Activated T-helper 2 cell treated with anti-CD3 and anti-CD28 coated beads, Interferon-gamma antibody, Interleukin-2, Interleukin-4, amounts not matched to agents 10 μg/mL and 5 μg/mL and 100 μg/mL, durations not matched to agents 14 hours and 24 hours and 36 hours (primary cell): ENCODE measurements around the gene HDAC2. TPM values are rescaled to one million over a fixed set of nuclear protein-coding genes. Genes with fewer than 3 reads are reported as not detected.
"Not testable (repeated sequence)": the region's sequence is repeated elsewhere in the genome, so short reads cannot be mapped to it uniquely, and the experiment has no call there.

Source experiments
- DNase-seq: peaks from one replicate; pipeline ENCODE4 v3.0.0; 2021; ENCODE audit warnings: low spot score
- H3K27ac Mint-ChIP-seq: one replicate; pipeline ENCODE4 v1.8.0; 2021; ENCODE audit warnings: mixed read lengths
- H3K27me3 Mint-ChIP-seq: one replicate; pipeline ENCODE4 v1.8.0; 2021; ENCODE audit warnings: low read depth, mixed read lengths
- H3K36me3 Mint-ChIP-seq: one replicate; pipeline ENCODE4 v1.8.0; 2021; ENCODE audit warnings: low read depth, mixed read lengths
- H3K4me1 Mint-ChIP-seq: one replicate; pipeline ENCODE4 v1.8.0; 2021; ENCODE audit warnings: low read depth, mixed read lengths
- H3K4me3 Mint-ChIP-seq: one replicate; pipeline ENCODE4 v1.8.0; 2021; ENCODE audit warnings: low read depth, mild to moderate bottlenecking, moderate library complexity, mixed read lengths
- H3K9me3 Mint-ChIP-seq: one replicate; pipeline ENCODE4 v1.8.0; 2021; ENCODE audit warnings: mixed read lengths
- intact Hi-C: fragments of 100-400 bp; cut with micrococcal nuclease; formaldehyde crosslinking; loops from one replicate; pipeline ENCODE4 v1.15.1; 2023
- total RNA-seq: library from RNA; stranded (reverse); gene quantifications from 2 replicates; pipeline ENCODE4 v1.2.3, GENCODE V29; 2022

HDAC2 gene
- total RNA-seq, 1 donor from 2014 or later, result 115 TPM

DNA sequence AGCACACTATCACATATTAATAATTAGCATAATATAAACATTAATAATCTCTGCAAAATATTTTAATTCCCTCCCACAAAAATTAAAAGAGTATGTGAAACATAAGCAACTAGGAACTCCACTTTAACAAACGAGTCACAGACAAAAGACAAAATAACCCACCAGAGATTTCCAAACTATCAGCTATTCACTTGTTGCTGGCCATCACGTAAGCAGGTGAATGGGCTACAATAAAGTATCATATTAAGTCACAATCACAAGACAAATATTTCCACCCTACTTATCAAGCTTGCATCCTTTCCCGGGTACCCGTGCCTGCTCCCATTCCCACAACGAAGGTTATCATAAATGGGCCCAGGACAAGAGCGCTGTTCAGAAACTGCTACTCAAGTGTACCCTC, 2.5 kb downstream of the HDAC2 start:
- intact Hi-C loops, result no loop called here
- no peaks in the 10 kb centered on the region for H3K36me3 Mint-ChIP-seq
- H3K9me3 Mint-ChIP-seq, result no peaks in the 10 kb centered on the region
- peak overlapping the region; percentile 94 for H3K4me3 Mint-ChIP-seq
- peaks cover 35% of the 10 kb centered on the region for H3K4me1 Mint-ChIP-seq
- DNase-seq, result no peak
- H3K27ac Mint-ChIP-seq, result no peak overlapping the region
- H3K27me3 Mint-ChIP-seq, result no peaks in the 10 kb centered on the region

DNA sequence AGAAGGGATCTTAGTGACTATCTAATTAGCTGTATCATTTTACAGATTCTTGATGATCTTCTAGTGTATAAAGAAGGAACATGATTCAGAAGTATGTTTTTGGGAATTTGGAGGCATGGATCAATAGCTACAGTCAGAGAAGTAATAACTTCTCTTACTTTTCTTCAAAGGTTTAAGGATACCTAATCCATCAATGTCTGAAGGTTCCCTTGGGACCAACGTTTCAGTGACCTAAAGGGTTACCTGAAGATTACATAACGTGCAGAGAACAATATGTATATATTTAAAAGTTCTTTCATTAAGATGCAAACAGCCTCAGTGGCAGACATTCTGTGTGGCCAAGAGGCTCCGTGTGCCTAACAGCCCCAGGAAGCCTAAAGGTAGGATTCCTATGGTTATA, 3.2 kb downstream of the HDAC2 start:
- H3K4me3 Mint-ChIP-seq, result no peak overlapping the region

DNA sequence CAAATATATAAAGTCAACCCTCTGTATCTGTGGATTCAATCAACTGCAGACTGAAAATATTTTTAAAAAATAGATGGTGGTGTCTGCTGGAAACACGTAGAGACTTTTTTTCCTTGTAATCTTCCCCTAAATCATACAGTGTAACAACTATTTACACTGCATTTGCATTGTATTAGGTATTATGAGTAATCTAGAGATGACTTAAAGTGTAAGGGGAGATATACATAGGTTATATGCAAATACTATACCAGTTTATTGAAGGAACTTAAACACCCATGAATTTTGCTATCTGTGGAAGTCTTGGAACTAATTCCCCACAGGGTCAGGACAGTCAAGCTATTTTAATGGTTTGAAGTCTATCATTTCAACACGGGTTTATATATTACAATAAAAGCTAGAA, 10.2 kb downstream of the HDAC2 start:
- no peak overlapping the region for H3K4me3 Mint-ChIP-seq
- no peaks in the 10 kb centered on the region for H3K27me3 Mint-ChIP-seq
- peaks cover 30% of the 10 kb centered on the region for H3K36me3 Mint-ChIP-seq
- no peaks in the 10 kb centered on the region for H3K9me3 Mint-ChIP-seq
- DNase-seq, result no peak
- intact Hi-C loops, result no loop called here
- no peak overlapping the region for H3K27ac Mint-ChIP-seq
- peaks cover 22% of the 10 kb centered on the region for H3K4me1 Mint-ChIP-seq

More for the DNA sequence above, 3.2 kb downstream of the HDAC2 start:
- DNase-seq, result no peak
- Mint-ChIP-seq H3K27ac (no peak overlapping the region), H3K27me3 (no peaks in the 10 kb centered on the region), H3K4me1 (peaks cover 35% of the 10 kb centered on the region), H3K9me3 (no peaks in the 10 kb centered on the region), H3K36me3 (no peaks in the 10 kb centered on the region)
- intact Hi-C loops, result no loop called here

DNA sequence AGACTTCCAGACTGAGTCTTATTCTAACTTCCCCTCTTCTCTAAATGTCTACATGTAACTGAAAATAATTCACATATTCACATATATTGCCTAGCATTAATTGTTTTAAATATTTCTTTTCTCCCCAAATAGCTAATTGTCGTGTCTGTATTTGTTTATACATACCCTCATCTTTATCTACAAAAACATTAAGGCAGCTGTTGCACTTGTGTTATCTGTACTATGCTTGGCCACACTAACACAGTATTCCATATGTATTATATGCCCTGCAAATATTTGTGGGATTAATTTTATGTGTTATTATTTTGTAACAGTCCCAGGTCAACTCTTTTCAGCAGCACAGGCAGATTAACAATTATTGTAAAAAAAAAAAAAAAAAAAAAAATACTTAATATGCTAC, 11.7 kb downstream of the HDAC2 start:
- no peak overlapping the region for H3K4me3 Mint-ChIP-seq
- H3K9me3 Mint-ChIP-seq, result no peaks in the 10 kb centered on the region
- peaks cover 15% of the 10 kb centered on the region for H3K4me1 Mint-ChIP-seq
- intact Hi-C loops, result no loop called here
- no peak for DNase-seq
- no peaks in the 10 kb centered on the region for H3K27me3 Mint-ChIP-seq
- H3K27ac Mint-ChIP-seq, result no peak overlapping the region
- H3K36me3 Mint-ChIP-seq, result peaks cover 40% of the 10 kb centered on the region

DNA sequence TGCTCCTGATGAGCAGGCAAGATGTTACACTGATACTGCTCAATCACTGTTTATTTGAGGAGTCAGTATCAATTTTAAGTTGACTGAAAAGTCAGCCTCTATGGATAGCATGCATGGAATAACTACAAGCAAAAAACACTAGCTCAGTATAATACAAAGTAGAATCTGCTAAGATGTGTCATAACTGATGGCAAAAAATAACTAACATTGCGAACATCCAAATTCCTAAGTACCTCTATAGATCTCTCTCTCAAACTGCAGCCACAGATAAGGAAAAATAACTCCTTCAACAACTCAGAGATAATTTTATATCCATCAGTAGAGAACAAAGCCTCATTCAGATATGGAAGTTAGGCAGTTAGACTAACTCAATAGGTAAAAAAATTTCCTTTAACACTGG, 16.3 kb downstream of the HDAC2 start:
- H3K4me3 Mint-ChIP-seq, result no peak overlapping the region
- H3K27ac Mint-ChIP-seq, result no peak overlapping the region
- H3K27me3 Mint-ChIP-seq, result no peaks in the 10 kb centered on the region
- no peaks in the 10 kb centered on the region for H3K9me3 Mint-ChIP-seq
- H3K36me3 Mint-ChIP-seq, result peaks cover 61% of the 10 kb centered on the region
- no peak for DNase-seq
- H3K4me1 Mint-ChIP-seq, result peaks cover 5% of the 10 kb centered on the region
- intact Hi-C loops, result no loop called here

DNA sequence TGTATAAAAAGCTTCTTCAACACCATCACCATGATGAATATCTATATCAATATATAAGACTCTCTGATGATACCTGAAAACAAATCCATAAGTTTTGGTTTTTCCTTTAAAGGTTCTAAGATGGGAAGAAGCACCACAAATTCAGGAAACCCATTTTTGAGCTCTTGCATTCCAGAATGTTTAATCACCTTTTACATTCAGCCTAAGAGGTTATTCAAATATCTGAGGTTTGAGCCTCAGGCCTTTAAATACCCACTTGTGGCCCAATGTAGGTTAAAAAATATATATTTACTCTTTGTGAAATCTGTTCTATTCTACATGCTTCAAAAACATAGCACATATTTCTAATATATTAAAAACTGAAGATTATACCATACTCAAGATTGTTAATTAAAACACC, 17.6 kb downstream of the HDAC2 start:
- DNase-seq, result no peak
- H3K27me3 Mint-ChIP-seq, result no peaks in the 10 kb centered on the region
- peaks cover 62% of the 10 kb centered on the region for H3K36me3 Mint-ChIP-seq
- intact Hi-C loops, result no loop called here
- no peak overlapping the region for H3K4me3 Mint-ChIP-seq
- H3K4me1 Mint-ChIP-seq, result peaks cover 2% of the 10 kb centered on the region
- no peaks in the 10 kb centered on the region for H3K9me3 Mint-ChIP-seq
- H3K27ac Mint-ChIP-seq, result no peak overlapping the region

DNA sequence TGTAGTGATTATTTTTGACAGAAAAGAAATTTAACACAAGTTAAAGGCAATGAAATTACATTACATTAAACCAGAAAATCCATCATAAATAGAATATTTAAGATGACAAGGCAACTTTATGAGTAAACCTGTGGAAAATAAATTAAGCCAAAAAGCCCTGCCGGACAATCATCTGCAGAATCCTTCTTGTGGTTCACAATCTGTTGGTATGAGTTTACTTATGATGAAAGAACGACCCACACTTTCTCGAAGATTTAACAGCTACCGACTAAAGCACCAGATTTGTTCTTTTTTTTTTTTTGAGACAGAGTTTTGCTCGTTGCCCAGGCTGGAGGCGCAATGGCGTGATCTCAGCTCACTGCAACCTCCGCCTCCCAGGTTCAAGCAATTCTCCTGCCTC, 21.4 kb downstream of the HDAC2 start:
- intact Hi-C loops, result no loop called here
- Mint-ChIP-seq H3K4me3 (no peak overlapping the region), H3K36me3 (peaks cover 53% of the 10 kb centered on the region), H3K4me1 (no peaks in the 10 kb centered on the region), H3K27ac (no peak overlapping the region), H3K27me3 (no peaks in the 10 kb centered on the region), H3K9me3 (no peaks in the 10 kb centered on the region)
- no peak for DNase-seq

DNA sequence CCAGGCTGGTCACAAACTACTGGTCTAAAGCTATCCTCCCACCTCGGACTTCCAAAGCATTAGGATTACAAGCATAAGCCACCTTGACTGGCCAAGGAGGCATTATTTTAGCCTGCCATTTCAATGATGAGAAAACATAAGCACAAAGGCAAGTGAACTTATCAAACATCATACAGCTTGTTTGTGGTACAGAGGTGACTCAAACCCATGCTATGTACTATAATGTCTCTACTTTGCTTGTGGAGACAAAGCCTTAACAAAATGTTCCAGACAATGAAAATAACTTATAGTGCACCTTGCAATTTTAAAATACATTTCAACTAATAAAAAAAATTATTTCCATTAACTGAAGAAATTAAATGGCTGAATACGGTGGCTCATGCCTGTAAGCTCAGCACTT, 26.2 kb downstream of the HDAC2 start:
- H3K9me3 Mint-ChIP-seq, result no peaks in the 10 kb centered on the region
- H3K27ac Mint-ChIP-seq, result no peak overlapping the region
- no peaks in the 10 kb centered on the region for H3K27me3 Mint-ChIP-seq

DNA sequence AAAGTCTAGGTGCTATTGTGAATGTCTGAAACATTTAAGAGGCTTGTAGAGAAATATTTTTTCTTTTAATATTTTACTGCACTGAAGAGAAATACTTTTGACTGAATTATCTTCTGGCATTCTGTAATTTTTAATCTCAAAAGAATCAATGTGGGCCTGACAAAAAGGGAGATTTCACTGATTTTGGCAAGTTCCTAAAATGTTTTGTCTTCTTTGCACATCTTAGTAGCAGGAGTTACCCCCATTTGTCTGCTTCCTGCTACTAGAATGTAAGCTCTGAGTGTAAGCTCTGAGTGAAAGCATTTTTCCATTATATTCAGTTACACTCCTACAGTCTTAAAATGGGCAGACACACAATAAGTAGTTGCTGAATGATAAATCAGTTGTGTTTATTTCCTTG, 31.1 kb downstream of the HDAC2 start:
- DNase-seq, result no peak
- intact Hi-C loops, result no loop called here
- H3K4me3 Mint-ChIP-seq, result no peak overlapping the region
- H3K9me3 Mint-ChIP-seq, result no peaks in the 10 kb centered on the region
- H3K27ac Mint-ChIP-seq, result no peak overlapping the region
- H3K36me3 Mint-ChIP-seq, result peaks cover 54% of the 10 kb centered on the region
- H3K27me3 Mint-ChIP-seq, result no peaks in the 10 kb centered on the region
- no peaks in the 10 kb centered on the region for H3K4me1 Mint-ChIP-seq

More for the DNA sequence above, 26.2 kb downstream of the HDAC2 start:
- no peak overlapping the region for H3K4me3 Mint-ChIP-seq
- H3K36me3 Mint-ChIP-seq, result peaks cover 64% of the 10 kb centered on the region
- DNase-seq, result no peak
- H3K4me1 Mint-ChIP-seq, result no peaks in the 10 kb centered on the region
- intact Hi-C loops, result no loop called here

DNA sequence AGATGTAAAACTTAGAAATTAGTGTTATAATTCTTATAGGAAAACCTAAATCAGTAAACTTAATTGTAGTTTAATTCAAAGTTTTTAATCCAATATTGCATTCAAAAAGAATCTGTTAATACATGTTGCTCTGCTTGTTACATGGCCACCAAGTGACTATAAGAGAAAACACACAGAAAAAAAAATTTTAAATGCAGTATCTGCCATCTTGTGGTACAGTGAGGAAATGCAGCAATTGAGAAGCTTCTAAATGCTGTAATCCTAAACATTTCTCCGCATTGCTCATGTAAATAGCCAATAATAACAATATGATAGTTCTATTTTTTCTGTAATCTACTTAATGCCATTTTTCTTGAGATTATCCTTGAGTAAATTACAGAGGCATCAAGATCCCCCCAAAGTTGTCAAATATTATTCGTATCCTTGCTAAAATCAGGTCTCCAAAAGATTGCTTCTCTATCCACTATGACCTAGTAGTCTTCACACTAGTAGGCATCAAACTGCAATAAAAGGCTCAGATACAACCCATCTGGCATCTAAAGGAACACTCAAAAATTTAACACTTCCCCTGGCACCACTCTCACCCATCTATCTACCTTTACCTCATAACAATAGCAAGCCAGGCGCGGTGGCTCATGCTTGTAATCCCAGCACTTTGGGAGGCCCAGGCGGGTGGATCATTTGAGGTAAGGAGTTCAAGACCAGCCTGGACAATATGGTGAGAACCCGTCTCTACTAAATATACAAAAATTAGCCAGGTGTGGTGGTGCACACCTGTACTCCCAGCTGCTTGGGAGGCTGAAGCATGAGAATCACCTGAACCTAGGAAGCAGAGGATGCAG, 34.6 kb downstream of the HDAC2 start:
- no peaks in the 10 kb centered on the region for H3K27me3 Mint-ChIP-seq
- H3K4me3 Mint-ChIP-seq, result no peak overlapping the region
- no peaks in the 10 kb centered on the region for H3K4me1 Mint-ChIP-seq
- intact Hi-C loops, result no loop called here
- no peak overlapping the region for H3K27ac Mint-ChIP-seq
- DNase-seq, result no peak
- no peaks in the 10 kb centered on the region for H3K9me3 Mint-ChIP-seq
- H3K36me3 Mint-ChIP-seq, result peaks cover 40% of the 10 kb centered on the region

DNA sequence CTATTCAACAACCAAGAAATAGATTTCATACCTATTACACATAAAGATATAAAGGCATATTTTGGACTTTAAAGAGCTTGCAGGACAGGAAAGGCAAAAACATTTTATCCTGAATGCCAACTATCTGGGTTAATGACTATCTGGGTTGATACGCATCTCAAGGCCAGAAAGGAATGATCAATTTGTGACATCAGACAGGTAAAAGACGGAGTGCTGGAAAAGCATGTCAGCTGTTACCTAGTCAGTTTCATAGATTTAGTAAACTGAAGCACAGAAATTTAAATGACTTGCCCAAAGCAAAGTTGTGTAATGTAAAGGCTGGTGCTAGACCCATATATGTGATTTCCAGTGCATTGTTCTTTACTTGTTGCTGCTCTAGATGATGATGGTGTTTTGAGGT, 36.8 kb downstream of the HDAC2 start:
- Mint-ChIP-seq H3K27ac (no peak overlapping the region), H3K27me3 (peaks cover 2% of the 10 kb centered on the region), H3K9me3 (peaks cover 11% of the 10 kb centered on the region), H3K4me1 (no peaks in the 10 kb centered on the region), H3K4me3 (no peak overlapping the region), H3K36me3 (peaks cover 22% of the 10 kb centered on the region)
- intact Hi-C loops, result no loop called here
- no peak for DNase-seq

DNA sequence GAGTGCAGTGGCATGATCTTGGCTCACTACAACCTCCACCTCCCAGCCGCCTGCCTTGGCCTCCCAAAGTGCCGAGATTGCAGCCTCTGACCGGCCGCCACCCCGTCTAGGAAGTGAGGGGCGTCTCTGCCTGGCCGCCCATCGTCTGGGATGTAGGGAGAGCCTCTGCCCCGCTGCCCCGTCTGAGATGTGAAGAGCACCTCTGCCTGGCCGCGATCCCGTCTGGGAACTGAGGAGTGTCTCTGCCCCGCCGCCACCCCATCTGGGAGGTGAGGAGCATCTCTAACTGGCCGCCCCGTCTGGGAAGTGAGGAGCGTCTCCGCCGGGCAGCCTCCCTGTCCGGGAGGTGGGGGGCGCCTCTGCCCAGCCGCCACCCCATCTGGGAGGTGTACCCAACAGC, 39.0 kb downstream of the HDAC2 start:
- H3K27me3 Mint-ChIP-seq, H3K27ac Mint-ChIP-seq, DNase-seq, intact Hi-C loops, H3K4me1 Mint-ChIP-seq, H3K4me3 Mint-ChIP-seq: not testable (repeated sequence)
- peaks cover 13% of the 10 kb centered on the region for H3K36me3 Mint-ChIP-seq
- H3K9me3 Mint-ChIP-seq, result peaks cover 11% of the 10 kb centered on the region

DNA sequence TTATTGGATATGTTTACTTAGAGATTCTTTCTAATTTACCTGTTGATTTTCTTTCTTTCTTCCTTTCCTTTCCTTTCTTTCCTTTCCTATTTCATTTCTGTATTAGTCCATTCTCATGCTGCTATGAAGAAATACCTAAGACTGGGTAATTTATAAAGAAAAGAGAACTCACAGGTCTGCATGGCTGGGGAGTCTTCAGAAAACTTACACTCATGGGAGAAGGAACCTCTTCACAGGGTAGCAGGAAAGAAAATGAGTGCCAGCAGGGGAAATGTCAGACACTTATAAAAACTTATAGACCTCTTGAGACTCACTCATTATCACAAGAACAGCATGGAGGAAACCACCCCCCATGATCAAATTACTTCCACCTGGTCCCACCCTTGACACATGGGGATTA, 40.8 kb downstream of the HDAC2 start:
- Mint-ChIP-seq H3K36me3 (peaks cover 13% of the 10 kb centered on the region), H3K4me1 (no peaks in the 10 kb centered on the region), H3K27me3 (peaks cover 9% of the 10 kb centered on the region), H3K27ac (no peak overlapping the region), H3K9me3 (peaks cover 11% of the 10 kb centered on the region), H3K4me3 (no peak overlapping the region)
- intact Hi-C loops, result no loop called here
- DNase-seq, result no peak
